ENCODE data around the gene MGAT4A. TPM values are rescaled to one million over a fixed set of nuclear protein-coding genes. Genes with fewer than 3 reads are reported as not detected.

Gene MGAT4A
- total and polyA plus RNA-seq, 12 donors, result 4.6 to 33.0 (median 18.6) TPM

DNA sequence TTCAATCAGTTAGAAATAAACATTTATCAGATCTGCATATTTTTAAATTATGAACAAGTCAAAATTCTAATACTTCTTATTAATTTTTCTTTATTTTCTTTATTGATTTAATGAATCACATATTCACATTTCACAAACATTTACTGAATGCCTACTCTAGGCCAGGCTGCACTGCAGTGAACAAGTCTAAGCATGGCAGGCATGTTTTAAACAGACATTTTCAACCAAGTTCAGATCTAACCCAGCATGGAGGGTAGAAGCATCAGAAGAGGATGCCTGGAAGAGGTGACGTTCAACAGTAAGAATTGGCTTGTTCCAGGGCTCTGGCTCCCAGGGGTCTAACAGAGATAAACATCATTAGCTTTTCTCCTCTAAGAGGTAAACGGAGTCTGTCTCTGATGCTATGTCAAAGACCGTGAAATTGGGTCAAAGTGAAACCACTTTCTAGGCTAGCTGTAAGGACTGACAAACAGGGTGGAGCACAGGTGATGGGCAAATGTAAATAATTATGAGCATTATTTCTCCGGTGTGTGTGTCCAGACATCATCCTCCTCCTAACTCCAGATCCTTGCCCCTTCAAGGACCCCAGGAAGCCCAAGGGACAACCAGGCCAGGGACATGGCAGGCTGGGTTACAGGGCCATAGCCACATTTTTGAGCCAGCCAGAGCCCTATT, 72.0 kb downstream of the MGAT4A start:
- H3K36me3 ChIP-seq, result peaks cover 0 to 33% (median 0%) of the 10 kb centered on the region in 9 donors
- H3K4me3 ChIP-seq, result peak overlapping the region in 1 of 10 donors; percentile 6
- no peak for DNase-seq
- H3K27ac ChIP-seq, result peak overlapping the region in 1 of 10 donors; percentile 64
- H3K9me3 ChIP-seq, result peaks cover 0 to 6% (median 0%) of the 10 kb centered on the region in 11 donors
- intact Hi-C loops (cut with DNase I), result loop anchor here in 5 of 10 donors (5.0 to 10.0 kb wide), 5 partner anchors 66 to 406 kb away; partner anchors contain the start of gene MGAT4A (in 1 of the 5)
- no peaks in the 10 kb centered on the region for H3K27me3 ChIP-seq
- 92 to 94% methylated on average over 4 of the region's 4 CpGs for WGBS, 2 donors
- peaks cover 0 to 32% (median 0%) of the 10 kb centered on the region in 9 donors for H3K4me1 ChIP-seq
- ATAC-seq, result no peak
- TF ChIP-seq CTCF (IDR thresholded peaks at IDR 0.05), result no peak

DNA sequence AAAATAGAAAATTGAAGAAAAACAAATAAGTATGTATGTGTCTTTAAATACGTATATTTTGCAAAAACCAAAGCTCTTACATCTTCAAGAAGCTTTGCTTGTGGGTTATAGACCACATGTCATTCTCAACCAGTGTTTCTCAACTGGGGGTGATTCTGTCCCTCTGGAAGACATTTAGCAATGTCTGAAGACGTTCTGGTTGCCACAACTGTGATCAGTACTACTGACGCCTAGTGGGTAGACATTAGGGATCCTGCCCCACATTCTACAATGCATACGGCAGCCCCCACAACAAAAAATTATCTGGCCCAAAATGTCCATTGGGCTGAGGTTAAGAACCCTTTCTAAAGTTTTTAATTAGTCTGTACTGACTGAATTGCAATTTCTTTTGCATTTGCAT, 74.1 kb downstream of the MGAT4A start:
- H3K4me1 ChIP-seq, result peaks cover 0 to 40% (median 0%) of the 10 kb centered on the region in 9 donors
- no peak overlapping the region for H3K4me3 ChIP-seq
- peaks cover 0 to 6% (median 0%) of the 10 kb centered on the region in 11 donors for H3K9me3 ChIP-seq
- intact Hi-C loops (cut with DNase I), result loop anchor here in 5 of 10 donors (5.0 to 10.0 kb wide), 5 partner anchors 68 to 408 kb away; partner anchors contain the start of gene MGAT4A (in 1 of the 5)
- no peaks in the 10 kb centered on the region for H3K27me3 ChIP-seq
- H3K36me3 ChIP-seq, result peaks cover 0 to 20% (median 0%) of the 10 kb centered on the region in 9 donors
- 89 to 92% methylated on average over 4 of the region's 4 CpGs for WGBS, 2 donors
- DNase-seq (no peak), ATAC-seq (no peak)
- peak overlapping the region in 1 of 10 donors; percentile 32 for H3K27ac ChIP-seq
- TF ChIP-seq CTCF (IDR thresholded peaks at IDR 0.05), result no peak

GRCh38 chr2:98654699-98655495, 76.0 kb downstream of the MGAT4A start:
- H3K4me3 ChIP-seq, result no peak overlapping the region
- peaks cover 0 to 40% (median 0%) of the 10 kb centered on the region in 9 donors for H3K4me1 ChIP-seq
- peaks cover 0 to 14% (median 0%) of the 10 kb centered on the region in 9 donors for H3K36me3 ChIP-seq
- WGBS, 2 donors, result 83% methylated on average over 3 of the region's 3 CpGs
- no peaks in the 10 kb centered on the region for H3K27me3 ChIP-seq
- peak overlapping the region in 1 of 10 donors; percentile 32 for H3K27ac ChIP-seq
- DNase-seq (no peak), ATAC-seq (no peak)
- no peaks in the 10 kb centered on the region for H3K9me3 ChIP-seq
- intact Hi-C loops (cut with DNase I), result loop anchor here in 7 of 10 donors (5.0 to 10.0 kb wide), 7 partner anchors 70 to 410 kb away; partner anchors contain the start of gene MGAT4A (in 2 of the 7)
- no peak for TF ChIP-seq CTCF (IDR thresholded peaks at IDR 0.05)

DNA sequence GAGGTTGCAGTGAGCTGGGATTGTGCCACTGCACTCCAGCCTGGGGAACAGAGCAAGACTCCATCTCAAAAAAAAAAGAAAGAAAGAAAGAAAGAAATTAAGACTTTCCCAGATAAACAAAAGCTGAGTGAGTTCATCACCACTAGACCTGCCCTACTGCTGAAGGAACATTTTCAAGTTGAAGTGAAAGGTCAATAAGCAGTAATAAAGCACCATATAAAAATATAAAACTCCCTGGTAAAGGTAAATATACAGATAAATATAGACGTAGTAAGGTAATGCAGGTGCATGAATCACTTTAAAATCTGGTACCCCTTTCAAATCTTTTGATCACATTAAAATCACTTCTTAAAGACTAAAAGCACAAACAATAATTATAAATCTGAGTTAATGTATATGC, 79.9 kb downstream of the MGAT4A start:
- Histone ChIP-seq H3K27me3 (no peaks in the 10 kb centered on the region), H3K9me3 (no peaks in the 10 kb centered on the region), H3K4me3 (no peak overlapping the region), H3K4me1 (peaks cover 0 to 37% (median 0%) of the 10 kb centered on the region in 9 donors), H3K27ac (no peak overlapping the region), H3K36me3 (peaks cover 0 to 28% (median 0%) of the 10 kb centered on the region in 9 donors)
- no peak for TF ChIP-seq CTCF (IDR thresholded peaks at IDR 0.05)
- 93 to 96% methylated on average over 1 of the region's 1 CpG for WGBS, 2 donors
- intact Hi-C loops (cut with DNase I), result loop anchor here in 7 of 10 donors (1.0 to 10.0 kb wide), 9 partner anchors 74 to 414 kb away; partner anchors contain the start of gene MGAT4A (in 2 of the 7)
- DNase-seq, result no peak
- ATAC-seq, result no peak

All from heart right ventricle (tissue), 16 donors.